ENCODE measurements around the gene FSHR. TPM values are rescaled to one million over a fixed set of nuclear protein-coding genes. Genes with fewer than 3 reads are reported as not detected.

FSHR gene
- total RNA-seq = not detected

GRCh38 chr2:49154140-49154539, at the start of gene FSHR:
FSHR (minus strand) TSS chr2:49154515; CDS start chr2:49154417, 98 bp downstream.
- H3K27ac ChIP-seq = no peak within 1 kb of the TSS
- DNase-seq (ENCODE audit: low spot score in 2 of 2) = no peak
- no peaks in the 10 kb centered on the region for H3K27me3 ChIP-seq
- WGBS, 2 donors = 68 to 71% methylated on average over 4 of the region's 4 CpGs
- TF ChIP-seq POLR2A (IDR thresholded peaks at IDR 0.05) (no peak), CTCF (IDR thresholded peaks at IDR 0.05) (no peak), EP300 (IDR thresholded peaks at IDR 0.05) (no peak)
- no peaks in the 10 kb centered on the region for H3K4me1 ChIP-seq
- no peak within 1 kb of the TSS for H3K4me3 ChIP-seq
- no peaks in the 10 kb centered on the region for H3K36me3 ChIP-seq
- peaks cover 0 to 3% (median 0%) of the 10 kb centered on the region in 4 donors for H3K9me3 ChIP-seq

GRCh38 chr2:49199266-49199665, 45.0 kb upstream of the FSHR start:
- no peak for TF ChIP-seq EP300 (IDR thresholded peaks at IDR 0.05)
- no peak for TF ChIP-seq POLR2A (IDR thresholded peaks at IDR 0.05)
- no peak for TF ChIP-seq CTCF (IDR thresholded peaks at IDR 0.05)
- Histone ChIP-seq H3K36me3 (no peaks in the 10 kb centered on the region), H3K27me3 (no peaks in the 10 kb centered on the region), H3K27ac (no peak overlapping the region), H3K9me3 (no peaks in the 10 kb centered on the region), H3K4me1 (no peaks in the 10 kb centered on the region), H3K4me3 (no peak overlapping the region)
- WGBS, 2 donors = 90 to 93% methylated on average over 2 of the region's 2 CpGs
- DNase-seq (ENCODE audit: low spot score in 2 of 2) = no peak

- H3K4me3 ChIP-seq = no peak overlapping the region
- H3K4me1 ChIP-seq = no peaks in the 10 kb centered on the region
- TF ChIP-seq EP300 (IDR thresholded peaks at IDR 0.05) (no peak), POLR2A (IDR thresholded peaks at IDR 0.05) (no peak), CTCF (IDR thresholded peaks at IDR 0.05) (no peak)
- no peaks in the 10 kb centered on the region for H3K27me3 ChIP-seq
- WGBS, 2 donors = 81 to 100% methylated on average over 1 of the region's 1 CpG
- no peak overlapping the region for H3K27ac ChIP-seq
- no peaks in the 10 kb centered on the region for H3K36me3 ChIP-seq
- DNase-seq (ENCODE audit: low spot score in 2 of 2) = no peak
- no peaks in the 10 kb centered on the region for H3K9me3 ChIP-seq
These were observed 40.4 kb upstream of the FSHR start for GRCh38 chr2:49194701-49195100.

GRCh38 chr2:49192036-49192435, 37.7 kb upstream of the FSHR start:
- no peak for TF ChIP-seq CTCF (IDR thresholded peaks at IDR 0.05)
- no peak for TF ChIP-seq EP300 (IDR thresholded peaks at IDR 0.05)
- TF ChIP-seq POLR2A (IDR thresholded peaks at IDR 0.05) = no peak
- 94 to 100% methylated on average over 1 of the region's 1 CpG for WGBS, 2 donors
- Histone ChIP-seq H3K9me3 (no peaks in the 10 kb centered on the region), H3K4me3 (no peak overlapping the region), H3K27ac (no peak overlapping the region), H3K36me3 (no peaks in the 10 kb centered on the region), H3K4me1 (no peaks in the 10 kb centered on the region), H3K27me3 (no peaks in the 10 kb centered on the region)
- DNase-seq (ENCODE audit: low spot score in 2 of 2) = no peak

- no peak for DNase-seq (ENCODE audit: low spot score in 2 of 2)
- H3K4me1 ChIP-seq = no peaks in the 10 kb centered on the region
- 73 to 81% methylated on average over 4 of the region's 4 CpGs for WGBS, 2 donors
These were observed 35.4 kb upstream of the FSHR start for GRCh38 chr2:49189512-49190225.

More at GRCh38 chr2:49189512-49190225, 35.4 kb upstream of the FSHR start:
- no peaks in the 10 kb centered on the region for H3K36me3 ChIP-seq
- H3K27ac ChIP-seq = no peak overlapping the region
- H3K27me3 ChIP-seq = no peaks in the 10 kb centered on the region
- H3K9me3 ChIP-seq = no peaks in the 10 kb centered on the region
- no peak overlapping the region for H3K4me3 ChIP-seq
- TF ChIP-seq EP300 (IDR thresholded peaks at IDR 0.05) (no peak), POLR2A (IDR thresholded peaks at IDR 0.05) (no peak), CTCF (IDR thresholded peaks at IDR 0.05) (no peak)
